Mesendoderm (in vitro differentiated cells): ENCODE data around the gene RBBP8NL.
A peak's percentile ranks its signal among the peaks of the same experiment; 100 is the strongest.

ENCODE experiments used
- DNase-seq: peaks from one replicate; pipeline ENCODE4 v3.0.0; 2013
- H2AK5ac ChIP-seq: 2 replicates; pipeline ENCODE4 v1.6.1; 2013; ENCODE audit warnings: low read length, inconsistent platforms
- H2BK120ac ChIP-seq: 2 replicates; pipeline ENCODE4 v1.6.1; 2013; ENCODE audit warnings: low read depth, mild to moderate bottlenecking, low read length, moderate library complexity, mixed read lengths
- H2BK15ac ChIP-seq: replicated peaks from 2 replicates; pipeline ENCODE4 v1.6.1; 2013; ENCODE audit warnings: low read depth, mild to moderate bottlenecking, moderate library complexity
- H2BK5ac ChIP-seq: 2 replicates; pipeline ENCODE4 v1.6.1; 2013; ENCODE audit warnings: low read length, inconsistent platforms
- H3K18ac ChIP-seq: 2 replicates; pipeline ENCODE4 v1.6.1; 2013; ENCODE audit warnings: mild to moderate bottlenecking, low read length, mixed read lengths
- H3K23ac ChIP-seq: one replicate; pipeline ENCODE4 v1.6.1; 2013; ENCODE audit warnings: low read length
- H3K27ac ChIP-seq: 2 replicates; pipeline ENCODE4 v1.5.1; 2013; ENCODE audit warnings: low read depth, mild to moderate bottlenecking, inconsistent platforms, low read length, moderate library complexity
- H3K27me3 ChIP-seq: 2 replicates; pipeline ENCODE4 v1.6.1; 2013; ENCODE audit warnings: low read length, control low read depth, mild to moderate bottlenecking, inconsistent platforms; ENCODE audit not compliant: insufficient read depth, poor library complexity
- H3K36me3 ChIP-seq: 2 replicates; pipeline ENCODE4 v1.6.1; 2013; ENCODE audit warnings: low read length, inconsistent platforms; ENCODE audit not compliant: control insufficient read depth, insufficient read depth
- H3K4ac ChIP-seq: one replicate; pipeline ENCODE4 v1.6.1; 2013; ENCODE audit warnings: low read depth, mild to moderate bottlenecking, low read length, moderate library complexity
- H3K4me1 ChIP-seq: 2 replicates; pipeline ENCODE4 v1.6.1; 2013; ENCODE audit warnings: low read depth, low read length, inconsistent platforms; ENCODE audit not compliant: control insufficient read depth
- H3K4me2 ChIP-seq: 2 replicates; pipeline ENCODE4 v1.6.1; 2013; ENCODE audit warnings: low read length
- H3K4me3 ChIP-seq: 2 replicates; pipeline ENCODE4 v1.5.1; 2013; ENCODE audit warnings: mild to moderate bottlenecking, low read length
- H3K56ac ChIP-seq: one replicate; pipeline ENCODE4 v1.6.1; 2013; ENCODE audit warnings: low read length
- H3K79me1 ChIP-seq: 2 replicates; pipeline ENCODE4 v1.6.1; 2013; ENCODE audit warnings: low read length, inconsistent platforms
- H3K79me2 ChIP-seq: 2 replicates; pipeline ENCODE4 v1.6.1; 2013; ENCODE audit warnings: mild to moderate bottlenecking, low read length; ENCODE audit not compliant: control insufficient read depth, insufficient read depth
- H3K9ac ChIP-seq: 2 replicates; pipeline ENCODE4 v1.6.1; 2013; ENCODE audit warnings: low read length, inconsistent platforms
- H4K5ac ChIP-seq: one replicate; pipeline ENCODE4 v1.6.1; 2013; ENCODE audit warnings: low read length
- H4K8ac ChIP-seq: one replicate; pipeline ENCODE4 v1.6.1; 2013; ENCODE audit warnings: low read depth, mild to moderate bottlenecking, control low read depth, low read length, moderate library complexity
- WGBS: extraction: QIAGEN DNeasy Blood & Tissue Kit; methylation state at CpG from one replicate; pipeline ENCODE4 v1.1.7; 2013; ENCODE audit warnings: low lambda C conversion rate, missing lambda C conversion rate; ENCODE audit not compliant: insufficient coverage; ENCODE audit errors: extremely low coverage; 5-methylcytosine and 5-hydroxymethylcytosine counted together

The RBBP8NL gene

GRCh38 chr20:62473717-62474603, 46.6 kb upstream of the RBBP8NL start:
- Histone ChIP-seq H3K36me3 (no peaks in the 10 kb centered on the region), H3K9ac (peak overlapping the region; percentile 37), H3K4me2 (peak overlapping the region; percentile 36), H2AK5ac (no peak overlapping the region), H3K4me3 (no peak overlapping the region), H2BK120ac (no peak overlapping the region), H3K23ac (no peak overlapping the region), H3K79me1 (no peaks in the 10 kb centered on the region), H2BK15ac (no peak overlapping the region), H3K4ac (no peak overlapping the region), H3K27ac (no peak overlapping the region), H2BK5ac (no peak overlapping the region), H3K27me3 (peaks cover 26% of the 10 kb centered on the region), H3K4me1 (no peaks in the 10 kb centered on the region), H3K18ac (peak overlapping the region; percentile 19), H4K5ac (no peak overlapping the region), H4K8ac (no peak overlapping the region), H3K79me2 (no peaks in the 10 kb centered on the region), H3K56ac (peak overlapping the region; percentile 43)
- WGBS: no CpG with 5 or more reads among the region's 52 CpGs
- peak; percentile 71 for DNase-seq

GRCh38 chr20:62472941-62473585, 45.7 kb upstream of the RBBP8NL start:
- H2BK15ac ChIP-seq: no peak overlapping the region
- no peak overlapping the region for H2BK5ac ChIP-seq
- H3K27me3 ChIP-seq: peaks cover 18% of the 10 kb centered on the region
- WGBS: no CpG with 5 or more reads among the region's 30 CpGs
- H3K27ac ChIP-seq: no peak overlapping the region
- H3K79me1 ChIP-seq: no peaks in the 10 kb centered on the region
- no peak overlapping the region for H3K18ac ChIP-seq
- H2AK5ac ChIP-seq: no peak overlapping the region
- no peak for DNase-seq
- no peak overlapping the region for H4K8ac ChIP-seq
- H3K4ac ChIP-seq: peak overlapping the region; percentile 41
- H3K4me3 ChIP-seq: no peak overlapping the region
- H3K23ac ChIP-seq: no peak overlapping the region
- H3K56ac ChIP-seq: peak overlapping the region; percentile 64
- no peaks in the 10 kb centered on the region for H3K36me3 ChIP-seq
- H3K79me2 ChIP-seq: no peaks in the 10 kb centered on the region
- no peaks in the 10 kb centered on the region for H3K4me1 ChIP-seq
- no peak overlapping the region for H3K9ac ChIP-seq
- H4K5ac ChIP-seq: no peak overlapping the region
- H2BK120ac ChIP-seq: no peak overlapping the region
- no peak overlapping the region for H3K4me2 ChIP-seq

DNA sequence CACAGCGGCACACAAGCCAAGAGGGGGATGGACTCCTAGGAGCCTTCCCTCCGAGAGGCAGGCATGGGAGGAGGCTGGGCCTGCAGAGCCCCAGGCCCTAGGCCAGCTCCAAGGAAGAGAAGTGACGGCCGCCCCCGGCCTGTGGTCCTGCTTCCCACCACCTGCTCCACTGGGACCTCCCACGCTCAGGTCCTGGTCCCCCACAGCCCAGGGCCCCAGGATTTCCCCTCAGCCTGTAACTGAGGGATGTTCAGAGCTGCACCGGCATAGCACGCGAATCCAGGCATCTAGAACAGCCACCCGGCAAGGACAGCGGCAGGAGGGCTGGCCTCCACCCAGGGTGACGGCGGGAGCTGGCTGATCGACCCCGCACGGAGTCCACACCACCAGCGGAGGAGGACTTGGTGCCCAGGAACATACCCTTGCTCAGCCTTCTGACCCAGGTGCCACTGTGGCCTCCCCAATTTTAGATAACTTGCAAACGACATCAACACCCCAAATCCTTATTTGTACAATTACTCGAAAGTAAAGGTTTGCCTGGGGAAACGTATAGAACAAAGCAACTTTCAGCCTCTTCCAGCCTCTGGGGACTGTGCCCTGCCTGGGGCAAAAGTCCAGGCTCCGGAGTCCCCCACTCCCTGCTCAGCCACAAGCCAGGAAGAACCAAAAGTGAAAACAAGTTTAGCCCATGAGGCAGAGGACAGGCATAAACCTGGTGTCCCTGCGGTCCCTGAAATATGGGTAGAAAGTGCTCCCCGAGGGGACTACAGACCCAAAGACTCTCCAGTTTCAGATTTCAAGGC, 45.0 kb upstream of the RBBP8NL start:
- Histone ChIP-seq H3K18ac (no peak overlapping the region), H3K4me3 (no peak overlapping the region), H3K27me3 (peaks cover 11% of the 10 kb centered on the region), H3K9ac (no peak overlapping the region), H4K5ac (no peak overlapping the region), H2AK5ac (no peak overlapping the region), H3K23ac (no peak overlapping the region), H3K4me2 (no peak overlapping the region), H3K79me1 (no peaks in the 10 kb centered on the region), H3K79me2 (no peaks in the 10 kb centered on the region), H4K8ac (no peak overlapping the region), H3K36me3 (no peaks in the 10 kb centered on the region), H3K27ac (no peak overlapping the region), H2BK5ac (no peak overlapping the region), H3K4me1 (no peaks in the 10 kb centered on the region), H3K56ac (peak overlapping the region; percentile 34), H2BK15ac (no peak overlapping the region), H3K4ac (no peak overlapping the region), H2BK120ac (no peak overlapping the region)
- WGBS: no CpG with 5 or more reads among the region's 23 CpGs
- DNase-seq: no peak

- Histone ChIP-seq H3K36me3 (no peaks in the 10 kb centered on the region), H2AK5ac (no peak overlapping the region), H2BK15ac (no peak overlapping the region), H3K23ac (no peak overlapping the region), H3K4ac (no peak overlapping the region), H4K5ac (no peak overlapping the region), H3K4me1 (no peaks in the 10 kb centered on the region), H3K27ac (no peak overlapping the region), H2BK5ac (no peak overlapping the region), H3K56ac (no peak overlapping the region), H3K18ac (no peak overlapping the region), H4K8ac (no peak overlapping the region), H2BK120ac (no peak overlapping the region), H3K4me3 (no peak overlapping the region), H3K9ac (no peak overlapping the region), H3K27me3 (peaks cover 6% of the 10 kb centered on the region), H3K79me1 (no peaks in the 10 kb centered on the region), H3K4me2 (no peak overlapping the region), H3K79me2 (no peaks in the 10 kb centered on the region)
- DNase-seq: no peak
- no CpG with 5 or more reads among the region's 12 CpGs for WGBS
These were observed 43.1 kb upstream of the RBBP8NL start for GRCh38 chr20:62470459-62470858.

DNA sequence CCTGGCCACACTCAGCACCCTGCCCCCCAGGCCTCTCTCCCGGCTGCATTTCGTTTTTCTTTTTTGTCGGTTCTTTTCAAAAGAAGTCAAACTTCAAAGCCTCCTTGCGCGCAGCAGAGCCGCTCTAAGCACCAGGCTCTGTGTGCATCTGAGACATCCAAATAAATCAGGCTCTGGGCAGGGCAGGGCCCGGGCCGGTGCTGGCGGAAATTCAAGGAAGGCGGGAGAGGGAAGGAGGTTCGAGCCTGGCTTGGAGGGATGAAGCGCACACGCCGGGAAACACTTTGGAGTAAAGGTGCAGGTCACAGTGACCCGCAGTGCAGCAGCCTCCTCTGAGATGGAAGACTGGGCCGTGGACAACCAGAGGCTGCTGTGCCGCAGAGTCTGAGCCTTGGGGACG, 42.7 kb upstream of the RBBP8NL start:
- no peak overlapping the region for H2AK5ac ChIP-seq

More for the DNA sequence above, 42.7 kb upstream of the RBBP8NL start:
- H3K9ac ChIP-seq: no peak overlapping the region
- no peak overlapping the region for H3K18ac ChIP-seq
- no peaks in the 10 kb centered on the region for H3K79me2 ChIP-seq
- H2BK15ac ChIP-seq: no peak overlapping the region
- H3K4me3 ChIP-seq: no peak overlapping the region
- H3K4me1 ChIP-seq: no peaks in the 10 kb centered on the region
- no peak overlapping the region for H4K5ac ChIP-seq
- no CpG with 5 or more reads among the region's 18 CpGs for WGBS
- no peak for DNase-seq
- H4K8ac ChIP-seq: no peak overlapping the region
- H3K27ac ChIP-seq: no peak overlapping the region
- H2BK5ac ChIP-seq: no peak overlapping the region
- no peaks in the 10 kb centered on the region for H3K36me3 ChIP-seq
- no peak overlapping the region for H3K23ac ChIP-seq
- no peak overlapping the region for H3K4ac ChIP-seq
- no peak overlapping the region for H2BK120ac ChIP-seq
- no peak overlapping the region for H3K56ac ChIP-seq
- H3K79me1 ChIP-seq: no peaks in the 10 kb centered on the region
- no peak overlapping the region for H3K4me2 ChIP-seq
- peaks cover 4% of the 10 kb centered on the region for H3K27me3 ChIP-seq
